ENCODE measurements around the gene LAMTOR4.

- TF ChIP-seq CTCF (IDR thresholded peaks at IDR 0.05) (no peak), POLR2AphosphoS5 (IDR thresholded peaks at IDR 0.05; ENCODE audit: low read depth, low read length) (no peak)
Measured at GRCh38 chr7:100119970-100120732, 28.6 kb upstream of the LAMTOR4 start.
